HL-60 (cell line): Measurements from ENCODE around the gene SYK.

Source experiments
- POLR2AphosphoS5 ChIP-seq: IDR thresholded peaks from 2 replicates; pipeline ENCODE4 v1.6.1; 2012; ENCODE audit warnings: low read depth
- TF ChIP-seq, protein P1 (sequence below): IDR thresholded peaks from one replicate; pipeline ENCODE4 v1.5.1; 2011; ENCODE audit warnings: low read length, control low read depth, inconsistent platforms; ENCODE audit not compliant: insufficient read depth
- TF ChIP-seq, protein P2 (sequence below): IDR thresholded peaks from 2 replicates; pipeline ENCODE4 v1.6.1; 2012; ENCODE audit warnings: low read depth; ENCODE audit not compliant: insufficient replicate concordance

DNA sequence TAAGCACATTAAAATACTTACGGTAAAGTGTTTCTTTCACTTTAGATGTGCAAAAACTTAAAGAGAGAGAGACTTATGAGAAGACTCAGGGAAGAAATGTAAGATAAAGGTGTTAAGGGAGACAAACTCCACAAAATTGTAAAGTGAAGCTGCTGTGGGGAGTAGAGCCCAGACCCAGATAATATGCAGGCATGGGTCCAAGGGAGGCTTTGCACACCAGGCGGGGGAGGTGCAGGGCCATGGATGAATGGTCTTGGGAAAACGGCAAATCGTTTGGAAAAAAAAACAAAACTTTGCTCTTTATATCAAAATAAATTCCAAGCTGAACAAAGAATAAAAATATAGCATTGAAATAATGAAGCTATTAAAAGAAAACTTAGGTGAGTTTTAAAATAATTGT is 9.1 kb downstream of the SYK start:
- TF ChIP-seq, protein P1, sequence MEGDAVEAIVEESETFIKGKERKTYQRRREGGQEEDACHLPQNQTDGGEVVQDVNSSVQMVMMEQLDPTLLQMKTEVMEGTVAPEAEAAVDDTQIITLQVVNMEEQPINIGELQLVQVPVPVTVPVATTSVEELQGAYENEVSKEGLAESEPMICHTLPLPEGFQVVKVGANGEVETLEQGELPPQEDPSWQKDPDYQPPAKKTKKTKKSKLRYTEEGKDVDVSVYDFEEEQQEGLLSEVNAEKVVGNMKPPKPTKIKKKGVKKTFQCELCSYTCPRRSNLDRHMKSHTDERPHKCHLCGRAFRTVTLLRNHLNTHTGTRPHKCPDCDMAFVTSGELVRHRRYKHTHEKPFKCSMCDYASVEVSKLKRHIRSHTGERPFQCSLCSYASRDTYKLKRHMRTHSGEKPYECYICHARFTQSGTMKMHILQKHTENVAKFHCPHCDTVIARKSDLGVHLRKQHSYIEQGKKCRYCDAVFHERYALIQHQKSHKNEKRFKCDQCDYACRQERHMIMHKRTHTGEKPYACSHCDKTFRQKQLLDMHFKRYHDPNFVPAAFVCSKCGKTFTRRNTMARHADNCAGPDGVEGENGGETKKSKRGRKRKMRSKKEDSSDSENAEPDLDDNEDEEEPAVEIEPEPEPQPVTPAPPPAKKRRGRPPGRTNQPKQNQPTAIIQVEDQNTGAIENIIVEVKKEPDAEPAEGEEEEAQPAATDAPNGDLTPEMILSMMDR, result no peak
- no peak for TF ChIP-seq POLR2AphosphoS5
- TF ChIP-seq, protein P2, sequence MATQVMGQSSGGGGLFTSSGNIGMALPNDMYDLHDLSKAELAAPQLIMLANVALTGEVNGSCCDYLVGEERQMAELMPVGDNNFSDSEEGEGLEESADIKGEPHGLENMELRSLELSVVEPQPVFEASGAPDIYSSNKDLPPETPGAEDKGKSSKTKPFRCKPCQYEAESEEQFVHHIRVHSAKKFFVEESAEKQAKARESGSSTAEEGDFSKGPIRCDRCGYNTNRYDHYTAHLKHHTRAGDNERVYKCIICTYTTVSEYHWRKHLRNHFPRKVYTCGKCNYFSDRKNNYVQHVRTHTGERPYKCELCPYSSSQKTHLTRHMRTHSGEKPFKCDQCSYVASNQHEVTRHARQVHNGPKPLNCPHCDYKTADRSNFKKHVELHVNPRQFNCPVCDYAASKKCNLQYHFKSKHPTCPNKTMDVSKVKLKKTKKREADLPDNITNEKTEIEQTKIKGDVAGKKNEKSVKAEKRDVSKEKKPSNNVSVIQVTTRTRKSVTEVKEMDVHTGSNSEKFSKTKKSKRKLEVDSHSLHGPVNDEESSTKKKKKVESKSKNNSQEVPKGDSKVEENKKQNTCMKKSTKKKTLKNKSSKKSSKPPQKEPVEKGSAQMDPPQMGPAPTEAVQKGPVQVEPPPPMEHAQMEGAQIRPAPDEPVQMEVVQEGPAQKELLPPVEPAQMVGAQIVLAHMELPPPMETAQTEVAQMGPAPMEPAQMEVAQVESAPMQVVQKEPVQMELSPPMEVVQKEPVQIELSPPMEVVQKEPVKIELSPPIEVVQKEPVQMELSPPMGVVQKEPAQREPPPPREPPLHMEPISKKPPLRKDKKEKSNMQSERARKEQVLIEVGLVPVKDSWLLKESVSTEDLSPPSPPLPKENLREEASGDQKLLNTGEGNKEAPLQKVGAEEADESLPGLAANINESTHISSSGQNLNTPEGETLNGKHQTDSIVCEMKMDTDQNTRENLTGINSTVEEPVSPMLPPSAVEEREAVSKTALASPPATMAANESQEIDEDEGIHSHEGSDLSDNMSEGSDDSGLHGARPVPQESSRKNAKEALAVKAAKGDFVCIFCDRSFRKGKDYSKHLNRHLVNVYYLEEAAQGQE, result no peak
